Neural cell (in vitro differentiated cells): ENCODE results near the gene FOXD4.
"Not testable (repeated sequence)": the region's sequence is repeated elsewhere in the genome, so short reads cannot be mapped to it uniquely, and the experiment has no call there.

Experiments
- CTCF ChIP-seq: fragments of 450-650 bp; IDR thresholded peaks from 2 replicates; pipeline ENCODE4 v1.5.1; 2014; ENCODE audit warnings: antibody characterized with exemption, mild to moderate bottlenecking, moderate library complexity; ENCODE audit not compliant: poor library complexity, severe bottlenecking
- EZH2 ChIP-seq: fragments of 200-600, 300-800 bp; shearing (Covaris generic), sonication (generic); IDR thresholded peaks from 2 replicates; pipeline ENCODE4 v1.6.1; 2014; ENCODE audit warnings: antibody characterized with exemption, low read length, borderline replicate concordance, mild to moderate bottlenecking; ENCODE audit not compliant: insufficient read depth, poor library complexity, severe bottlenecking
- MXI1 ChIP-seq: fragments of 450-650 bp; conservative IDR thresholded peaks from 2 replicates; pipeline ENCODE4 v1.6.1; 2014; ENCODE audit warnings: antibody characterized with exemption, mild to moderate bottlenecking; ENCODE audit not compliant: poor library complexity, severe bottlenecking
- POLR2AphosphoS5 ChIP-seq: IDR thresholded peaks from 2 replicates; pipeline ENCODE4 v1.6.1; 2012
- TAF1 ChIP-seq: IDR thresholded peaks from 2 replicates; pipeline ENCODE4 v1.6.1; 2012; ENCODE audit warnings: low read depth
- TF ChIP-seq, protein P1 (sequence below): IDR thresholded peaks from 2 replicates; pipeline ENCODE4 v1.6.1; 2012; ENCODE audit warnings: borderline replicate concordance

GRCh38 chr9:78333-78732, 39.9 kb downstream of the FOXD4 start:
- not testable (repeated sequence) for TF ChIP-seq CTCF, POLR2AphosphoS5, EZH2, TAF1, MXI1
- TF ChIP-seq, protein P1, sequence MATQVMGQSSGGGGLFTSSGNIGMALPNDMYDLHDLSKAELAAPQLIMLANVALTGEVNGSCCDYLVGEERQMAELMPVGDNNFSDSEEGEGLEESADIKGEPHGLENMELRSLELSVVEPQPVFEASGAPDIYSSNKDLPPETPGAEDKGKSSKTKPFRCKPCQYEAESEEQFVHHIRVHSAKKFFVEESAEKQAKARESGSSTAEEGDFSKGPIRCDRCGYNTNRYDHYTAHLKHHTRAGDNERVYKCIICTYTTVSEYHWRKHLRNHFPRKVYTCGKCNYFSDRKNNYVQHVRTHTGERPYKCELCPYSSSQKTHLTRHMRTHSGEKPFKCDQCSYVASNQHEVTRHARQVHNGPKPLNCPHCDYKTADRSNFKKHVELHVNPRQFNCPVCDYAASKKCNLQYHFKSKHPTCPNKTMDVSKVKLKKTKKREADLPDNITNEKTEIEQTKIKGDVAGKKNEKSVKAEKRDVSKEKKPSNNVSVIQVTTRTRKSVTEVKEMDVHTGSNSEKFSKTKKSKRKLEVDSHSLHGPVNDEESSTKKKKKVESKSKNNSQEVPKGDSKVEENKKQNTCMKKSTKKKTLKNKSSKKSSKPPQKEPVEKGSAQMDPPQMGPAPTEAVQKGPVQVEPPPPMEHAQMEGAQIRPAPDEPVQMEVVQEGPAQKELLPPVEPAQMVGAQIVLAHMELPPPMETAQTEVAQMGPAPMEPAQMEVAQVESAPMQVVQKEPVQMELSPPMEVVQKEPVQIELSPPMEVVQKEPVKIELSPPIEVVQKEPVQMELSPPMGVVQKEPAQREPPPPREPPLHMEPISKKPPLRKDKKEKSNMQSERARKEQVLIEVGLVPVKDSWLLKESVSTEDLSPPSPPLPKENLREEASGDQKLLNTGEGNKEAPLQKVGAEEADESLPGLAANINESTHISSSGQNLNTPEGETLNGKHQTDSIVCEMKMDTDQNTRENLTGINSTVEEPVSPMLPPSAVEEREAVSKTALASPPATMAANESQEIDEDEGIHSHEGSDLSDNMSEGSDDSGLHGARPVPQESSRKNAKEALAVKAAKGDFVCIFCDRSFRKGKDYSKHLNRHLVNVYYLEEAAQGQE = not testable (repeated sequence)
